D721Med (cell line): ENCODE data around the gene RGP1.

Experiments
- DNase-seq: peaks from one replicate; pipeline ENCODE4 v3.0.0; 2011; ENCODE audit warnings: low spot score; ENCODE audit not compliant: insufficient read length
- FAIRE-seq: peaks from 2 replicates; lab custom pipeline; 2011; peaks lifted over from hg19 to GRCh38; lab: Jason Lieb, UNC
- CTCF ChIP-seq: IDR thresholded peaks from 2 replicates; pipeline ENCODE4 v1.5.1; 2012; ENCODE audit warnings: mild to moderate bottlenecking, control low read depth; ENCODE audit not compliant: insufficient read depth; ENCODE audit errors: missing control alignments

Gene RGP1

GRCh38 chr9:35743880-35744518, 5.1 kb upstream of the RGP1 start:
- no peak for TF ChIP-seq CTCF
- FAIRE-seq (no peak), DNase-seq (no peak)

- no peak for FAIRE-seq
- no peak for DNase-seq
- no peak for TF ChIP-seq CTCF
Measured at GRCh38 chr9:35745569-35745968, 3.5 kb upstream of the RGP1 start.

GRCh38 chr9:35746583-35746982, 2.5 kb upstream of the RGP1 start:
- TF ChIP-seq CTCF, result no peak
- DNase-seq (no peak), FAIRE-seq (no peak)

GRCh38 chr9:35748242-35748857, 737 bp upstream of the RGP1 start:
- no peak for DNase-seq
- FAIRE-seq, result no peak
- TF ChIP-seq CTCF, result no peak

- no peak for TF ChIP-seq CTCF
- no peak for FAIRE-seq
- DNase-seq, result no peak
Measured at GRCh38 chr9:35749515-35750255, 598 bp downstream of the RGP1 start.

GRCh38 chr9:35750256-35750531, 1.1 kb downstream of the RGP1 start:
- FAIRE-seq (no peak), DNase-seq (no peak)
- no peak for TF ChIP-seq CTCF

GRCh38 chr9:35753466-35753865, 4.4 kb downstream of the RGP1 start:
- TF ChIP-seq CTCF, result no peak
- DNase-seq (no peak), FAIRE-seq (no peak)
